GM10248 (cell line): ENCODE measurements around the gene SEC16B.

Source experiments
- CTCF ChIA-PET: fragments of 300-600 bp; sonication (Branson Sonifier 250); formaldehyde crosslinking; extraction: SDS; loops from one replicate; lab custom pipeline; 2021; ENCODE audit warnings: antibody characterized with exemption; lab: Yijun Ruan, JAX
- POLR2A ChIA-PET: fragments of 350-650 bp; sonication (Branson Sonifier 250); formaldehyde crosslinking; extraction: SDS; loops from one replicate; lab custom pipeline; 2020; ENCODE audit warnings: antibody characterized with exemption; lab: Yijun Ruan, JAX
- DNase-seq: peaks from one replicate; pipeline ENCODE4 v3.0.0; 2012; ENCODE audit errors: extremely low spot score
- TF ChIP-seq, protein P1 (sequence below): IDR thresholded peaks from 2 replicates; pipeline ENCODE4 v1.5.1; 2012; ENCODE audit warnings: mild to moderate bottlenecking, low read depth; ENCODE audit errors: extremely low read depth, missing control alignments, control extremely low read depth

SEC16B gene

DNA sequence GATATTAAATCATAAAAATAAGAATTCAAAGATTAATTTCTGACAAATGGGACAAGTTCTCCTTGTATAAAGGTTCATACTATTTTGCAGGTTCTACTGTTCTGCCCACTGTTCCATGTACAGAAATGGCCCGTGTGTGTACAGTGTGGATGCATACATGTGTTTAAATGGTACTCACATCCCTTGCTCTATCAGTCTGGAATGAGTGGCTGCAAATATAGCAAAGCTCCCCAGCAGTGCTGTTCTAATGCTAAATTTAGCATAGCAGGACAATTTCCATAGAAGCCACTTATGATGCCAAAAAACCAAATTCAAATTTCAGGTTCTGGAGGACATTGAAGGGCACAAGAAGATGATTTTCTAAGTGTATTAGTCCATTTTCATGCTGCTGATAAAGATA lies 9.4 kb upstream of the SEC16B start:
- TF ChIP-seq, protein P1, sequence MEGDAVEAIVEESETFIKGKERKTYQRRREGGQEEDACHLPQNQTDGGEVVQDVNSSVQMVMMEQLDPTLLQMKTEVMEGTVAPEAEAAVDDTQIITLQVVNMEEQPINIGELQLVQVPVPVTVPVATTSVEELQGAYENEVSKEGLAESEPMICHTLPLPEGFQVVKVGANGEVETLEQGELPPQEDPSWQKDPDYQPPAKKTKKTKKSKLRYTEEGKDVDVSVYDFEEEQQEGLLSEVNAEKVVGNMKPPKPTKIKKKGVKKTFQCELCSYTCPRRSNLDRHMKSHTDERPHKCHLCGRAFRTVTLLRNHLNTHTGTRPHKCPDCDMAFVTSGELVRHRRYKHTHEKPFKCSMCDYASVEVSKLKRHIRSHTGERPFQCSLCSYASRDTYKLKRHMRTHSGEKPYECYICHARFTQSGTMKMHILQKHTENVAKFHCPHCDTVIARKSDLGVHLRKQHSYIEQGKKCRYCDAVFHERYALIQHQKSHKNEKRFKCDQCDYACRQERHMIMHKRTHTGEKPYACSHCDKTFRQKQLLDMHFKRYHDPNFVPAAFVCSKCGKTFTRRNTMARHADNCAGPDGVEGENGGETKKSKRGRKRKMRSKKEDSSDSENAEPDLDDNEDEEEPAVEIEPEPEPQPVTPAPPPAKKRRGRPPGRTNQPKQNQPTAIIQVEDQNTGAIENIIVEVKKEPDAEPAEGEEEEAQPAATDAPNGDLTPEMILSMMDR, result no peak
- CTCF ChIA-PET, result interaction anchor here (1.1 kb wide), 1 partner anchor 10 kb away, joined by 3 read pairs; no protein-coding TSS in a partner anchor
- POLR2A ChIA-PET, result no interaction called here
- DNase-seq, result no peak

DNA sequence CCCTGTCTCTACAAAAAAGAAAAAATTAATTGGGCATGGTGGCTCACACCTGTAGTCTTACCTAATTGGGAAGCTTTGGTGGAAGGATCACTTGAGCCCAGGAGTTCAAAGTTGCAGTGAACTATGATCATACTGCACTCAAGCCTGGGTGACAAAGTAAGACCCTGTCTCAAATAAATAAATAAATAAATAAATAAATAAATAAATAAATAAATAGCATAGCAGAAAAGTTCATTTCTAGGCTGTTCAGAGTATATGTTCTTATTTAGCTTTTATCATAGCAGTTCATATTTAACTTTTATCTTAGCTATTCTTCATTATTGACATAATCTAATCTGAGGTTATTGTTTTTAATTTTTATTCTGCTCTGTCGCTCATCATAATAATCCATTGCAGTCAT lies 8.7 kb upstream of the SEC16B start:
- TF ChIP-seq, protein P1, result no peak
- ChIA-PET CTCF (no interaction called here), POLR2A (no interaction called here)
- no peak for DNase-seq

DNA sequence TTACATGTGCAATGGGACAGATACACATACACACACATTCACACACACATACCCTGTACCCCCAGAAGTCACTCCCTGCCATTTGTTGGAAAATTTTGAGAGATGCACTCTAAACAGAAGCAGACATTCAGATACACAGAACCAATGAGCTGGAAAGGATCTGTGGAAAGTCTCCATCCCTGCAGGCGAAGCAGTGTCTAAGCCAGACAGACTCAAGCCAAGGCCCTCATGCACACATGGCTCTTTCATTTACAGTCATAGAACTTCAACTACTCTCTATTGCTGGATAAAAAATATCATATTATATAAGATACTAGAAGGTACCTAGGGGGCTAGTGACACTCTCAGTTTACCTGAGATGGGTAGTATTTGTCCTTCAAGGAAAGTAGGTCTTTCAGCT lies 7.3 kb upstream of the SEC16B start:
- ChIA-PET CTCF (no interaction called here), POLR2A (no interaction called here)

GRCh38 chr1:177976596-177976995 lies 6.7 kb upstream of the SEC16B start:
- TF ChIP-seq, protein P1, result no peak
- no peak for DNase-seq
- ChIA-PET POLR2A (no interaction called here), CTCF (no interaction called here)

More for the DNA sequence above, 7.3 kb upstream of the SEC16B start:
- no peak for DNase-seq
- TF ChIP-seq, protein P1, result no peak

DNA sequence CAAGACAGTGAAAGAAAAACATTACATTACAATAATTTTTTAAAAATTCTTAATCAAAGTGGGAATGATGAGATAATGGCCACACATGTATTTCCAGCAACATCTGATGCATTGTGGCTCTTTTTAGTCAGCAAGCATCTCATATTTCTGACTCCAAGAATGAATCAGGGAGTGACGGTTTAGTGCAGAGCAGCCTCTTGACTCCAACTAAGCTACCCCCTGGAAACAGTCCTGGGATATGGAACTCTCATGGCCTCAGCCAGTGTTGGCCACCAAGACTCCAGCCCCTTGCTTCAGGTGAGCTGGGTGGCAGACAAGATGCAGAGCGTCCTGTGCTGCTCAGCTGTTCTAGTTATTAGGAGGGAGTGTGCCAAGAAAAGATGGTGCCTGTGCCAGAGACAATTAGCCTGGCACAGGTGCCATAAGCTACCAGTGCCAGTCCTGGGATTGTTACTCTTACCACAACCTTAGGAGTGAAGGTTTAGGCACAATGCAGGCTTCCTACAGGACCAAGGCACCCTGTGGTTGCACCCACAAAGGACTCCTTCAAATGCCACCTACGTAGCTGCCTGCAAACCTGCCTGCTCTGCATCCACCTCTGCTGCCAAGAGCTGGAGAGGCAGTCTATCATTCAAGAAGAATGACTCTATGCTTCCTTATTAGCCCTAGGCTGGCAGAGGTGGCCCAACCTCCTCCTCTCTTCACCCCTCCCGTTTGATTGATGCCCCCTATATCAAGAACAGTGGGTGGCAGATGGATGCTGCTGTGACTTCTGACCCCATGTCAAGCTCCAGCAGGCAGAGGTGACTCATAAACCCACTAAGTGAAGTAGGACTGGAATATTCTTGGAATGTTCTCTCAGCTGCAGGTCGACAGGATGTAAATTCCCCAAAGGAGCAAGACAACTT lies 6.0 kb upstream of the SEC16B start:
- TF ChIP-seq, protein P1, result no peak
- DNase-seq, result no peak
- CTCF ChIA-PET, result interaction anchor here (1.0 to 1.3 kb wide), 2 partner anchors 30 to 56 kb away, joined by 3 to 4 read pairs; no protein-coding TSS in a partner anchor
- POLR2A ChIA-PET, result no interaction called here

DNA sequence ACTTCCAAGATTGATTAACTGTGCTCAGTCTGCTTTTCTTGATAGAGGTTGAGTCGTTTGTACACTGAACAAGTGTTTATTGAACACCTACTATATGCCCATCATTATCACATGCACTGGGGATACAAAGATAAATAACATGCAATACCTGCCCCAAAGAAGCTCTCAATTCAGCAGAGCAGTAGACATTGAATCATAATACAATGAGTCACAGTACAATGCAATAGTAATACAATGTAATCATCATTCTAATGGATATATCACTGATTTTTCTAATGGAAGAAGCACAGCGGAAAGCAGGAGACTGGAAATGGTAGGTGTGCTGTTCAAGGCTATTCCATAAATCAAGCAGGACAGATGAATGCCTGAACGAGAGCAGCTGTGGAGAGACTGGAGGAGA lies 3.7 kb upstream of the SEC16B start:
- no peak for DNase-seq
- ChIA-PET CTCF (no interaction called here), POLR2A (no interaction called here)
- TF ChIP-seq, protein P1, result no peak
